ENCODE measurements around the gene TAF11L9. TPM values are rescaled to one million over a fixed set of nuclear protein-coding genes. Genes with fewer than 3 reads are reported as not detected.
"Not testable (repeated sequence)": the region's sequence is repeated elsewhere in the genome, so short reads cannot be mapped to it uniquely, and the experiment has no call there.

TAF11L9 gene
- total RNA-seq: not detected

- H3K9me3 Mint-ChIP-seq; H3K4me1 Mint-ChIP-seq (ENCODE audit: low read depth); ATAC-seq (replicated peaks in 1 of 2); DNase-seq; H3K36me3 Mint-ChIP-seq (ENCODE audit: insufficient read depth in 2 of 2); H3K27ac Mint-ChIP-seq; H3K4me3 Mint-ChIP-seq; H3K27me3 Mint-ChIP-seq (ENCODE audit: low read depth): not testable (repeated sequence)
Measured at GRCh38 chr5:17594255-17594654, at the start of gene TAF11L9. TSS of gene TAF11L9 (minus strand) at chr5:17594394.

GRCh38 chr5:17634160-17634559 is 40.0 kb upstream of the TAF11L9 start, which contains the start of gene TAF11L14:
TSS of gene TAF11L14 (plus strand) at chr5:17634460.
- ATAC-seq (replicated peaks in 1 of 2) (no peak), DNase-seq (no peak)
- H3K27ac Mint-ChIP-seq: no peak within 1 kb of the TSS
- H3K27me3 Mint-ChIP-seq (ENCODE audit: low read depth): no peaks in the 10 kb centered on the region
- H3K9me3 Mint-ChIP-seq: peaks cover 2% of the 10 kb centered on the region in 2 donors
- H3K4me1 Mint-ChIP-seq (ENCODE audit: low read depth): no peaks in the 10 kb centered on the region
- no peaks in the 10 kb centered on the region for H3K36me3 Mint-ChIP-seq (ENCODE audit: insufficient read depth in 2 of 2)
- H3K4me3 Mint-ChIP-seq: no peak within 1 kb of the TSS

- not testable (repeated sequence) for H3K36me3 Mint-ChIP-seq (ENCODE audit: insufficient read depth in 2 of 2); DNase-seq; H3K9me3 Mint-ChIP-seq; H3K27me3 Mint-ChIP-seq (ENCODE audit: low read depth); ATAC-seq (replicated peaks in 1 of 2); H3K4me1 Mint-ChIP-seq (ENCODE audit: low read depth); H3K27ac Mint-ChIP-seq; H3K4me3 Mint-ChIP-seq
Measured at GRCh38 chr5:17631788-17632187, 37.6 kb upstream of the TAF11L9 start, which contains the start of gene TAF11L13. TSS of gene TAF11L13 (plus strand) at chr5:17632088.

- H3K36me3 Mint-ChIP-seq (ENCODE audit: insufficient read depth in 2 of 2): no peaks in the 10 kb centered on the region
- no peak overlapping the region for H3K4me3 Mint-ChIP-seq
- no peak overlapping the region for H3K27ac Mint-ChIP-seq
- peaks cover 3 to 6% of the 10 kb centered on the region in 2 donors for H3K9me3 Mint-ChIP-seq
- ATAC-seq (replicated peaks in 1 of 2) (no peak), DNase-seq (no peak)
- no peaks in the 10 kb centered on the region for H3K4me1 Mint-ChIP-seq (ENCODE audit: low read depth)
- H3K27me3 Mint-ChIP-seq (ENCODE audit: low read depth): no peaks in the 10 kb centered on the region
Measured at GRCh38 chr5:17625686-17626085, 31.5 kb upstream of the TAF11L9 start.

- DNase-seq: no peak
- Mint-ChIP-seq H3K36me3 (ENCODE audit: insufficient read depth in 2 of 2) (no peaks in the 10 kb centered on the region), H3K4me1 (ENCODE audit: low read depth) (no peaks in the 10 kb centered on the region), H3K27me3 (ENCODE audit: low read depth) (no peaks in the 10 kb centered on the region), H3K9me3 (peaks cover 3 to 7% of the 10 kb centered on the region in 2 donors), H3K4me3 (no peak overlapping the region), H3K27ac (no peak overlapping the region)
- no peak for ATAC-seq (replicated peaks in 1 of 2)
Measured at GRCh38 chr5:17620627-17621026, 26.4 kb upstream of the TAF11L9 start.

- ATAC-seq (replicated peaks in 1 of 2): no peak
- DNase-seq: no peak
- no peaks in the 10 kb centered on the region for H3K4me1 Mint-ChIP-seq (ENCODE audit: low read depth)
- H3K27ac Mint-ChIP-seq: no peak overlapping the region
- no peaks in the 10 kb centered on the region for H3K36me3 Mint-ChIP-seq (ENCODE audit: insufficient read depth in 2 of 2)
- H3K9me3 Mint-ChIP-seq: peaks cover 5 to 7% of the 10 kb centered on the region in 2 donors
- H3K27me3 Mint-ChIP-seq (ENCODE audit: low read depth): no peaks in the 10 kb centered on the region
- no peak overlapping the region for H3K4me3 Mint-ChIP-seq
Measured at GRCh38 chr5:17619354-17619753, 25.2 kb upstream of the TAF11L9 start.

GRCh38 chr5:17614872-17615605 is 20.8 kb upstream of the TAF11L9 start:
- no peaks in the 10 kb centered on the region for H3K36me3 Mint-ChIP-seq (ENCODE audit: insufficient read depth in 2 of 2)
- no peak overlapping the region for H3K4me3 Mint-ChIP-seq

GRCh38 chr5:17610092-17610491 is 15.9 kb upstream of the TAF11L9 start, which contains the start of gene TAF11L12:
TSS of gene TAF11L12 (plus strand) at chr5:17610392.
- H3K4me1 Mint-ChIP-seq (ENCODE audit: low read depth); H3K27ac Mint-ChIP-seq; H3K27me3 Mint-ChIP-seq (ENCODE audit: low read depth); H3K36me3 Mint-ChIP-seq (ENCODE audit: insufficient read depth in 2 of 2); H3K9me3 Mint-ChIP-seq; ATAC-seq (replicated peaks in 1 of 2); H3K4me3 Mint-ChIP-seq; DNase-seq: not testable (repeated sequence)

More at GRCh38 chr5:17614872-17615605, 20.8 kb upstream of the TAF11L9 start:
- H3K4me1 Mint-ChIP-seq (ENCODE audit: low read depth): no peaks in the 10 kb centered on the region
- peaks cover 4 to 7% of the 10 kb centered on the region in 2 donors for H3K9me3 Mint-ChIP-seq
- no peaks in the 10 kb centered on the region for H3K27me3 Mint-ChIP-seq (ENCODE audit: low read depth)
- ATAC-seq (replicated peaks in 1 of 2) (no peak), DNase-seq (no peak)
- H3K27ac Mint-ChIP-seq: no peak overlapping the region

GRCh38 chr5:17607461-17607860 is 13.3 kb upstream of the TAF11L9 start:
- not testable (repeated sequence) for ATAC-seq (replicated peaks in 1 of 2); H3K9me3 Mint-ChIP-seq; H3K36me3 Mint-ChIP-seq (ENCODE audit: insufficient read depth in 2 of 2); H3K4me1 Mint-ChIP-seq (ENCODE audit: low read depth); H3K27me3 Mint-ChIP-seq (ENCODE audit: low read depth); H3K4me3 Mint-ChIP-seq; DNase-seq; H3K27ac Mint-ChIP-seq

- ATAC-seq (replicated peaks in 1 of 2) (no peak), DNase-seq (no peak)
- no peak overlapping the region for H3K4me3 Mint-ChIP-seq
- H3K4me1 Mint-ChIP-seq (ENCODE audit: low read depth): no peaks in the 10 kb centered on the region
- no peaks in the 10 kb centered on the region for H3K36me3 Mint-ChIP-seq (ENCODE audit: insufficient read depth in 2 of 2)
- H3K27me3 Mint-ChIP-seq (ENCODE audit: low read depth): no peaks in the 10 kb centered on the region
- no peak overlapping the region for H3K27ac Mint-ChIP-seq
- H3K9me3 Mint-ChIP-seq: peaks cover 0 to 8% of the 10 kb centered on the region in 2 donors
Measured at GRCh38 chr5:17604951-17605350, 10.8 kb upstream of the TAF11L9 start.

GRCh38 chr5:17603880-17604279 is 9.7 kb upstream of the TAF11L9 start, which contains the start of gene TAF11L11:
TSS of gene TAF11L11 (plus strand) at chr5:17604183.
- ATAC-seq (replicated peaks in 1 of 2); H3K36me3 Mint-ChIP-seq (ENCODE audit: insufficient read depth in 2 of 2); H3K9me3 Mint-ChIP-seq; H3K4me1 Mint-ChIP-seq (ENCODE audit: low read depth); H3K27ac Mint-ChIP-seq; H3K27me3 Mint-ChIP-seq (ENCODE audit: low read depth); H3K4me3 Mint-ChIP-seq; DNase-seq: not testable (repeated sequence)

- H3K27me3 Mint-ChIP-seq (ENCODE audit: low read depth); ATAC-seq (replicated peaks in 1 of 2); H3K36me3 Mint-ChIP-seq (ENCODE audit: insufficient read depth in 2 of 2); H3K9me3 Mint-ChIP-seq; DNase-seq; H3K27ac Mint-ChIP-seq; H3K4me3 Mint-ChIP-seq; H3K4me1 Mint-ChIP-seq (ENCODE audit: low read depth): not testable (repeated sequence)
Measured at GRCh38 chr5:17597728-17598127, 3.5 kb upstream of the TAF11L9 start, which contains the start of gene TAF11L10. TSS of gene TAF11L10 (minus strand) at chr5:17597828.

GRCh38 chr5:17590860-17591259 is 3.3 kb downstream of the TAF11L9 start, which contains the start of gene TAF11L8:
TSS of gene TAF11L8 (minus strand) at chr5:17590960.
- not testable (repeated sequence) for H3K9me3 Mint-ChIP-seq; ATAC-seq (replicated peaks in 1 of 2); H3K27me3 Mint-ChIP-seq (ENCODE audit: low read depth); H3K4me1 Mint-ChIP-seq (ENCODE audit: low read depth); DNase-seq; H3K27ac Mint-ChIP-seq; H3K4me3 Mint-ChIP-seq; H3K36me3 Mint-ChIP-seq (ENCODE audit: insufficient read depth in 2 of 2)

GRCh38 chr5:17585658-17586057 is 8.5 kb downstream of the TAF11L9 start, which contains the start of gene TAF11L7:
TSS of gene TAF11L7 (minus strand) at chr5:17585758.
- H3K27me3 Mint-ChIP-seq (ENCODE audit: low read depth); ATAC-seq (replicated peaks in 1 of 2); H3K9me3 Mint-ChIP-seq: not testable (repeated sequence)

More at GRCh38 chr5:17585658-17586057, 8.5 kb downstream of the TAF11L9 start, which contains the start of gene TAF11L7:
- H3K4me1 Mint-ChIP-seq (ENCODE audit: low read depth); H3K4me3 Mint-ChIP-seq; H3K27ac Mint-ChIP-seq; DNase-seq; H3K36me3 Mint-ChIP-seq (ENCODE audit: insufficient read depth in 2 of 2): not testable (repeated sequence)

All from activated T-cell treated with anti-CD3 and anti-CD28 coated beads, Interleukin-2, amount 50 U/mL, for 72 hours (primary cell).